CD4-positive, CD25-positive, alpha-beta regulatory T cell (primary cell): ENCODE results near the gene SLPI. TPM values are rescaled to one million over a fixed set of nuclear protein-coding genes. Genes with fewer than 3 reads are reported as not detected.

Experiments used
- ATAC-seq, 2 donors: fragments of 150-1000 bp; cut with Tn5 transposase; one replicate each; pipeline ENCODE4 v1.10.0; 2021; ENCODE audit warnings: low read depth in 2 of 2, moderate number of reproducible peaks in 2 of 2, moderate library complexity in 1 of 2
- DNase-seq, 3 donors: peaks; one replicate each; pipeline versions ENCODE4 v3.0.0 to v3.0.0-alpha.2; 2012 to 2022; ENCODE audit warnings: mixed read lengths in 1 of 3
- H3K27ac ChIP-seq: one replicate; pipeline ENCODE4 v1.7.0; 2013; ENCODE audit warnings: mild to moderate bottlenecking, low read length; ENCODE audit not compliant: insufficient read depth, poor library complexity, severe bottlenecking
- H3K27me3 ChIP-seq: one replicate; pipeline ENCODE4 v1.7.0; 2013; ENCODE audit warnings: low read length; ENCODE audit not compliant: control insufficient read depth, insufficient read depth
- H3K36me3 ChIP-seq: one replicate; pipeline ENCODE4 v1.7.0; 2013; ENCODE audit warnings: mild to moderate bottlenecking, low read length, moderate library complexity; ENCODE audit not compliant: control insufficient read depth, insufficient read depth
- H3K4me1 ChIP-seq: 2 replicates; pipeline ENCODE4 v1.7.0; 2013; ENCODE audit warnings: mild to moderate bottlenecking, low read length; ENCODE audit not compliant: insufficient read depth, control insufficient read depth, poor library complexity, severe bottlenecking
- H3K4me3 ChIP-seq: one replicate; pipeline ENCODE4 v1.7.0; 2013; ENCODE audit warnings: low read depth, mild to moderate bottlenecking, low read length, moderate library complexity
- H3K9me3 ChIP-seq, 2 experiments: 1 replicate in 1 of 2; 2 replicates in 1 of 2; pipeline ENCODE4 v1.7.0; 2013; ENCODE audit warnings: low read length in 2 of 2, mild to moderate bottlenecking in 1 of 2, moderate library complexity in 1 of 2; ENCODE audit not compliant: control insufficient read depth in 2 of 2
- H3K27ac Mint-ChIP-seq, 3 donors: one replicate each; pipeline ENCODE4 v1.8.0; 2020 to 2022; ENCODE audit warnings: mild to moderate bottlenecking in 3 of 3, mixed read lengths in 3 of 3, moderate library complexity in 2 of 3
- H3K27me3 Mint-ChIP-seq: one replicate; pipeline ENCODE4 v1.8.0; 2022; ENCODE audit warnings: mild to moderate bottlenecking, mixed read lengths
- H3K36me3 Mint-ChIP-seq: one replicate; pipeline ENCODE4 v1.8.0; 2020; ENCODE audit warnings: mixed read lengths
- H3K4me1 Mint-ChIP-seq, 4 donors: one replicate each; pipeline ENCODE4 v1.8.0; 2020 to 2022; ENCODE audit warnings: mixed read lengths in 4 of 4, mild to moderate bottlenecking in 1 of 4
- H3K4me3 Mint-ChIP-seq, 4 donors: one replicate each; pipeline ENCODE4 v1.8.0; 2020 to 2022; ENCODE audit warnings: mild to moderate bottlenecking in 4 of 4, mixed read lengths in 4 of 4, moderate library complexity in 3 of 4
- H3K9me3 Mint-ChIP-seq, 7 donors: one replicate each; pipeline ENCODE4 v1.8.0; 2020 to 2022; ENCODE audit warnings: mixed read lengths in 7 of 7, mild to moderate bottlenecking in 3 of 7, moderate library complexity in 2 of 7
- polyA plus RNA-seq, 4 donors: library from polyadenylated mRNA; unstranded; fragments of 300-500 nt; fragmentation: Illumina TruSeq; gene quantifications; one replicate each; pipeline ENCODE4 v1.2.3, GENCODE V29; 2021
- total RNA-seq: library from RNA; stranded (reverse); gene quantifications from one replicate; pipeline ENCODE4 v1.2.3, GENCODE V29; 2022

The SLPI gene
- total and polyA plus RNA-seq, 5 donors from 2014 or later = not detected

- no peak overlapping the region for H3K4me3 ChIP-seq
- H3K36me3 ChIP-seq = no peaks in the 10 kb centered on the region
- Mint-ChIP-seq H3K36me3 (no peaks in the 10 kb centered on the region), H3K4me1 (no peaks in the 10 kb centered on the region), H3K9me3 (no peaks in the 10 kb centered on the region), H3K27me3 (peaks cover 12% of the 10 kb centered on the region), H3K4me3 (no peak overlapping the region), H3K27ac (no peak overlapping the region)
- no peak overlapping the region for H3K27ac ChIP-seq
- no peak for DNase-seq
- ATAC-seq = no peak
- H3K4me1 ChIP-seq = no peaks in the 10 kb centered on the region
- peaks cover 13% of the 10 kb centered on the region for H3K27me3 ChIP-seq
- H3K9me3 ChIP-seq = no peaks in the 10 kb centered on the region
Observed at GRCh38 chr20:45211569-45212474, 42.5 kb downstream of the SLPI start.

- Histone ChIP-seq H3K36me3 (no peaks in the 10 kb centered on the region), H3K4me3 (no peak overlapping the region), H3K9me3 (no peaks in the 10 kb centered on the region), H3K27me3 (peaks cover 21% of the 10 kb centered on the region), H3K27ac (no peak overlapping the region), H3K4me1 (no peaks in the 10 kb centered on the region)
- peaks cover 0 to 1% (median 0%) of the 10 kb centered on the region in 7 donors for H3K9me3 Mint-ChIP-seq
- H3K4me3 Mint-ChIP-seq = no peak overlapping the region
- no peak overlapping the region for H3K27ac Mint-ChIP-seq
- no peaks in the 10 kb centered on the region for H3K36me3 Mint-ChIP-seq
- DNase-seq (no peak), ATAC-seq (no peak)
- H3K4me1 Mint-ChIP-seq = no peaks in the 10 kb centered on the region
- H3K27me3 Mint-ChIP-seq = peaks cover 17% of the 10 kb centered on the region
Observed at GRCh38 chr20:45209924-45210323, 44.4 kb downstream of the SLPI start.

- Mint-ChIP-seq H3K9me3 (peaks cover 0 to 6% (median 2%) of the 10 kb centered on the region in 7 donors), H3K4me1 (no peaks in the 10 kb centered on the region), H3K4me3 (no peak within 1 kb of the TSS), H3K27me3 (peaks cover 17% of the 10 kb centered on the region), H3K27ac (no peak within 1 kb of the TSS), H3K36me3 (no peaks in the 10 kb centered on the region)
- Histone ChIP-seq H3K9me3 (peaks cover 0 to 2% of the 10 kb centered on the region in 2 experiments), H3K4me3 (no peak within 1 kb of the TSS), H3K27me3 (peaks cover 26% of the 10 kb centered on the region), H3K36me3 (no peaks in the 10 kb centered on the region), H3K4me1 (no peaks in the 10 kb centered on the region), H3K27ac (no peak within 1 kb of the TSS)
- ATAC-seq = no peak
- DNase-seq = no peak
Observed at GRCh38 chr20:45206725-45207124, 47.6 kb downstream of the SLPI start, which contains the start of gene SEMG1. TSS of gene SEMG1 (plus strand) at chr20:45207033. CDS start at chr20:45207054, 21 bp downstream.

Other genes starting within 250 kb of the SLPI start
- not detected for gene KCNS1, start 153.4 kb downstream of the SLPI start, total RNA-seq
- under 1 TPM; 0.09 to 0.20 (median 0.17) TPM for gene KCNS1, start 153.4 kb downstream of the SLPI start, polyA plus RNA-seq
- gene WFDC5, start 139.4 kb downstream of the SLPI start, total RNA-seq = not detected
- not detected for gene WFDC5, start 139.4 kb downstream of the SLPI start, polyA plus RNA-seq
- gene WFDC12, start 130.1 kb downstream of the SLPI start, total RNA-seq = not detected
- gene WFDC12, start 130.1 kb downstream of the SLPI start, polyA plus RNA-seq = not detected
- gene PI3, start 79.7 kb downstream of the SLPI start, total RNA-seq = not detected
- gene PI3, start 79.7 kb downstream of the SLPI start, polyA plus RNA-seq = not detected
- gene SEMG1, start 47.5 kb downstream of the SLPI start, total RNA-seq = not detected
- not detected for gene SEMG1, start 47.5 kb downstream of the SLPI start, polyA plus RNA-seq
- not detected for gene SEMG2, start 33.2 kb downstream of the SLPI start, total RNA-seq
- not detected for gene SEMG2, start 33.2 kb downstream of the SLPI start, polyA plus RNA-seq
- gene RBPJL, start 52.3 kb upstream of the SLPI start, total RNA-seq = not detected
- not detected for gene RBPJL, start 52.3 kb upstream of the SLPI start, polyA plus RNA-seq
- gene MATN4, start 53.7 kb upstream of the SLPI start, total RNA-seq = not detected
- gene MATN4, start 53.7 kb upstream of the SLPI start, polyA plus RNA-seq = under 1 TPM in 1 of 4 donors, not detected in 3; 0.10 TPM
- 8.2 TPM for gene SDC4, start 93.9 kb upstream of the SLPI start, total RNA-seq
- gene SDC4, start 93.9 kb upstream of the SLPI start, polyA plus RNA-seq = 1 to 10 TPM; 2.2 to 6.3 (median 3.7) TPM
- 94.2 TPM for gene SYS1, start 108.6 kb upstream of the SLPI start, total RNA-seq
- gene SYS1, start 108.6 kb upstream of the SLPI start, polyA plus RNA-seq = 10 to 100 TPM; 38.4 to 54.3 (median 42.0) TPM
- not detected for gene TP53TG5, start 123.8 kb upstream of the SLPI start, total RNA-seq
- gene TP53TG5, start 123.8 kb upstream of the SLPI start, polyA plus RNA-seq = under 1 TPM; 0.18 to 0.56 (median 0.23) TPM
- 15.1 TPM for gene DBNDD2, start 153.7 kb upstream of the SLPI start, total RNA-seq
- gene DBNDD2, start 153.7 kb upstream of the SLPI start, polyA plus RNA-seq = 10 to 100 TPM; 19.5 to 23.5 (median 21.7) TPM
- 137 TPM for gene PIGT, start 161.6 kb upstream of the SLPI start, total RNA-seq
- gene PIGT, start 161.6 kb upstream of the SLPI start, polyA plus RNA-seq = 100 to 1,000 TPM in 1 of 4 donors, 10 to 100 TPM in 3; 80.3 to 102 (median 91.7) TPM
- not detected for gene WFDC2, start 215.2 kb upstream of the SLPI start, total RNA-seq
- not detected for gene WFDC2, start 215.2 kb upstream of the SLPI start, polyA plus RNA-seq